HUES64 (cell line): ENCODE results near the gene SLC26A11.
A peak's percentile ranks its signal among the peaks of the same experiment; 100 is the strongest.

Experiments used
- H3K27ac ChIP-seq: 2 replicates; pipeline ENCODE4 v1.7.0; 2013; ENCODE audit warnings: low read depth, low read length, inconsistent platforms
- H3K27me3 ChIP-seq: 2 replicates; pipeline ENCODE4 v1.6.1; 2013; ENCODE audit warnings: mild to moderate bottlenecking, low read length; ENCODE audit not compliant: insufficient read depth
- H3K36me3 ChIP-seq: 2 replicates; pipeline ENCODE4 v1.6.1; 2013; ENCODE audit warnings: mild to moderate bottlenecking, low read length; ENCODE audit not compliant: insufficient read depth
- H3K4me1 ChIP-seq: 2 replicates; pipeline ENCODE4 v1.6.1; 2013; ENCODE audit warnings: mild to moderate bottlenecking, low read length, moderate library complexity; ENCODE audit not compliant: insufficient read depth
- H3K4me3 ChIP-seq: 2 replicates; pipeline ENCODE4 v1.5.1; 2013; ENCODE audit warnings: mild to moderate bottlenecking, low read length, moderate library complexity
- H3K9ac ChIP-seq: 2 replicates; pipeline ENCODE4 v1.6.1; 2013; ENCODE audit warnings: mild to moderate bottlenecking, low read depth, low read length
- H3K9me3 ChIP-seq: 2 replicates; pipeline ENCODE4 v1.6.1; 2013; ENCODE audit warnings: low read depth, low read length; ENCODE audit not compliant: insufficient read depth
- WGBS: fragments of 150-250, 120-280 bp; methylation state at CpG from one replicate; pipeline ENCODE4 v1.1.7; 2013; ENCODE audit warnings: missing lambda C conversion rate; 5-methylcytosine and 5-hydroxymethylcytosine counted together

SLC26A11 gene

GRCh38 chr17:80183581-80184422 is 36.4 kb upstream of the SLC26A11 start:
- no peaks in the 10 kb centered on the region for H3K36me3 ChIP-seq
- WGBS, result 84% methylated on average over 26 of the region's 26 CpGs
- no peaks in the 10 kb centered on the region; the same call in 1 of the 2 replicates for H3K4me1 ChIP-seq
- no peak overlapping the region for H3K27ac ChIP-seq
- H3K4me3 ChIP-seq, result no peak overlapping the region
- H3K27me3 ChIP-seq, result no peaks in the 10 kb centered on the region
- peak overlapping the region; percentile 28; the same call in 1 of the 2 replicates for H3K9ac ChIP-seq
- no peaks in the 10 kb centered on the region for H3K9me3 ChIP-seq

- WGBS, result 80% methylated on average over 8 of the region's 10 CpGs
Observed at GRCh38 chr17:80184423-80184714, 35.9 kb upstream of the SLC26A11 start.

GRCh38 chr17:80185968-80186367 is 34.3 kb upstream of the SLC26A11 start:
- H3K9ac ChIP-seq, result no peak overlapping the region
- 91% methylated on average over 9 of the region's 9 CpGs for WGBS
- no peaks in the 10 kb centered on the region for H3K27me3 ChIP-seq

More at GRCh38 chr17:80184423-80184714, 35.9 kb upstream of the SLC26A11 start:
- H3K4me3 ChIP-seq, result no peak overlapping the region
- H3K9me3 ChIP-seq, result no peaks in the 10 kb centered on the region
- H3K9ac ChIP-seq, result peak overlapping the region; percentile 28; the same call in 1 of the 2 replicates
- no peaks in the 10 kb centered on the region for H3K36me3 ChIP-seq
- no peak overlapping the region for H3K27ac ChIP-seq
- no peaks in the 10 kb centered on the region for H3K27me3 ChIP-seq
- H3K4me1 ChIP-seq, result no peaks in the 10 kb centered on the region; the same call in 1 of the 2 replicates

GRCh38 chr17:80187090-80187489 is 33.1 kb upstream of the SLC26A11 start:
- Histone ChIP-seq H3K9me3 (no peaks in the 10 kb centered on the region), H3K36me3 (no peaks in the 10 kb centered on the region), H3K27ac (no peak overlapping the region), H3K9ac (no peak overlapping the region), H3K4me1 (no peaks in the 10 kb centered on the region; the same call in 1 of the 2 replicates), H3K27me3 (no peaks in the 10 kb centered on the region), H3K4me3 (no peak overlapping the region)
- WGBS, result 89% methylated on average over 16 of the region's 16 CpGs

More at GRCh38 chr17:80185968-80186367, 34.3 kb upstream of the SLC26A11 start:
- H3K4me1 ChIP-seq, result no peaks in the 10 kb centered on the region; the same call in 1 of the 2 replicates
- no peak overlapping the region for H3K27ac ChIP-seq
- no peak overlapping the region for H3K4me3 ChIP-seq
- H3K36me3 ChIP-seq, result no peaks in the 10 kb centered on the region
- no peaks in the 10 kb centered on the region for H3K9me3 ChIP-seq

DNA sequence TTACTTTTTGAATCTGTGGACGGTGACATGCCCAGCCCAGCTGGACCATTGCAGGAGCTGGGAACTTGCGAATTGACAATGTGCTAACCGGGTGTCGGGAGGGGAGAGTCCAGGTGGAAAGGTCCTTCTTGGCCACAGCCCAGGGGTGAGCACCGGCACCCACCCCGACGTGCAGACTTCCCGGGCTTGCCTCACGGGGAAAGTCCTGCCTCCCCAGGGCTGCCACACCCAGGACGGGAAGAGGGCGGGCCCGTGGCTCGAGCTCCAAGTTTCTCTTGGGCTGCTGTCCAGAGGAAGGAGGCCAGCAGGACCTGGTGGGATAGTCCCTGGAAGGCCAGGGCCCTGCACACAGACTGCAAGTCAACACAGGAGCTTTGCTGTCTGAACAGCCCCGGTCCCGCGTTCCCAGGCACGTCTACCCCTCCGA is 32.7 kb upstream of the SLC26A11 start:
- no peaks in the 10 kb centered on the region for H3K9me3 ChIP-seq
- H3K27me3 ChIP-seq, result no peaks in the 10 kb centered on the region
- no peak overlapping the region for H3K4me3 ChIP-seq
- WGBS, result 81% methylated on average over 18 of the region's 18 CpGs
- no peaks in the 10 kb centered on the region for H3K36me3 ChIP-seq
- H3K27ac ChIP-seq, result no peak overlapping the region
- no peaks in the 10 kb centered on the region; the same call in 1 of the 2 replicates for H3K4me1 ChIP-seq
- H3K9ac ChIP-seq, result no peak overlapping the region

- H3K9ac ChIP-seq, result no peak overlapping the region
- H3K9me3 ChIP-seq, result no peaks in the 10 kb centered on the region
- no peak overlapping the region for H3K4me3 ChIP-seq
- H3K4me1 ChIP-seq, result no peaks in the 10 kb centered on the region
- no peaks in the 10 kb centered on the region for H3K27me3 ChIP-seq
- 94% methylated on average over 23 of the region's 23 CpGs for WGBS
- H3K36me3 ChIP-seq, result no peaks in the 10 kb centered on the region
- H3K27ac ChIP-seq, result no peak overlapping the region
Observed at GRCh38 chr17:80189611-80190010, 30.6 kb upstream of the SLC26A11 start.

- Histone ChIP-seq H3K4me1 (no peaks in the 10 kb centered on the region), H3K9me3 (no peaks in the 10 kb centered on the region), H3K36me3 (no peaks in the 10 kb centered on the region), H3K4me3 (no peak overlapping the region), H3K27me3 (no peaks in the 10 kb centered on the region), H3K27ac (no peak overlapping the region), H3K9ac (no peak overlapping the region)
- 93% methylated on average over 10 of the region's 10 CpGs for WGBS
Observed at GRCh38 chr17:80190716-80191115, 29.5 kb upstream of the SLC26A11 start.

DNA sequence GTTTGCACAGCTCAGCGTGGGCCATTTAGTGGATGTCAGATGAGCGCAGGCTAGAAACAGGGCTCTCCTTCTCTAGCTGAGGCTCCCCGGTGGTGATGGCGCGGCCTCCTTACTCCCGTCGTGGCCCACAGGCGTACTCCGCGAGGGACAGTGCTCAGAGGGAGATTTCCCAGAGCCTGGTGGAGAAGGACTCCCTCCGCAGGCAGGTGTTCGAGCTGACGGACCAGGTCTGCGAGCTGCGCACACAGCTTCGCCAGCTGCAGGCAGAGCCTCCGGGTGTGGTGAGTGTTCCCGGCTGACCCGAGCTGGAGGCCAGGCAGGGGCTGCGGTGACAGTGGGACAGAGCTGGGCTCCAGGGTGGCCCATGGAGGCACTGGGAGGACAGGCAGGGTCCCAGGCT is 29.0 kb upstream of the SLC26A11 start:
- H3K4me1 ChIP-seq, result no peaks in the 10 kb centered on the region
- H3K27ac ChIP-seq, result no peak overlapping the region
- no peak overlapping the region for H3K9ac ChIP-seq
- no peaks in the 10 kb centered on the region for H3K36me3 ChIP-seq
- no peaks in the 10 kb centered on the region for H3K9me3 ChIP-seq
- H3K4me3 ChIP-seq, result no peak overlapping the region
- H3K27me3 ChIP-seq, result no peaks in the 10 kb centered on the region
- WGBS, result 84% methylated on average over 20 of the region's 20 CpGs

DNA sequence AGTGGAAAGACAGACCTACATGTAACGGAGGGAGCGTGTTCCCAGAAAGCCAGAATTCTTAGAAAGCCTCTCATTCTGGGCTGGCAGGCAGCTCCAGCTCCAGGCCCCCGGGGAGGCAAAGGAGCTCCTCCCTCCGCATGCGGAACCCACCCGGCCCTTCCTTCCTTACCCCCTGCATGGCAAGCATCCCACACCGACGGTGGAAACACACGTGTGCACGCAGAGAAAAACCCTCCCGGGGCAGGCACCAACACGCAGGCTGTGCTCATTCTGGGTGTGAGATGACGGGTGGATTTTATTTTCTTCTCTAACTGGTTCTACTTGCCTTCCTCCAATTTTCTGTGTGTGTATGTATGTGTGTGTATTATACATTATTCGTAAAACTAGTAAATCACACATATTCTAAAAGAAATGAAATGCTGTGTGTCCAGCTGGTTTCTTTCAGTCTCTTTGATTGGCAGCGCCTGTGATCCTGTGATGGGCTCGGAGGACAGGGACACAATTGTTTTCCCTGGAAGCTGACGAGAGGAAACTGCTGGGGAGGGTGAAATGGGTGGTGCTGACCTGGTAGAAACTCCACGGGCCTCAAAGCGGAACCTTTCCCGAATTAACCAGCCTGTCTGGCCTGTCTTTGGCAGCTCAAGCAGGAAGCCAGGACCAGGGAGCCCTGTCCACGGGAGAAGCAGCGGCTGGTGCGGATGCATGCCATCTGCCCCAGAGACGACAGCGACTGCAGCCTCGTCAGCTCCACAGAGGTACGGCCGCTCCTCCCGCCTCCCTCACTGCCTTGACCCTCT is 28.2 kb upstream of the SLC26A11 start:
- H3K36me3 ChIP-seq, result no peaks in the 10 kb centered on the region
- no peaks in the 10 kb centered on the region for H3K9me3 ChIP-seq
- H3K9ac ChIP-seq, result no peak overlapping the region
- no peaks in the 10 kb centered on the region for H3K27me3 ChIP-seq
- no peaks in the 10 kb centered on the region for H3K4me1 ChIP-seq
- H3K4me3 ChIP-seq, result no peak overlapping the region
- 79% methylated on average over 27 of the region's 29 CpGs for WGBS
- H3K27ac ChIP-seq, result no peak overlapping the region

- no peaks in the 10 kb centered on the region for H3K4me1 ChIP-seq
- 95% methylated on average over 14 of the region's 14 CpGs for WGBS
- no peaks in the 10 kb centered on the region for H3K9me3 ChIP-seq
- H3K4me3 ChIP-seq, result no peak overlapping the region
- H3K9ac ChIP-seq, result no peak overlapping the region
- no peak overlapping the region for H3K27ac ChIP-seq
- no peaks in the 10 kb centered on the region for H3K36me3 ChIP-seq
- H3K27me3 ChIP-seq, result no peaks in the 10 kb centered on the region
Observed at GRCh38 chr17:80195141-80195540, 25.1 kb upstream of the SLC26A11 start.
